ENCODE results near the gene RSPH10B. TPM values are rescaled to one million over a fixed set of nuclear protein-coding genes. Genes with fewer than 3 reads are reported as not detected.
"Not testable (repeated sequence)": the region's sequence is repeated elsewhere in the genome, so short reads cannot be mapped to it uniquely, and the experiment has no call there.

RSPH10B gene
- polyA plus RNA-seq, 1 experiment: not detected

DNA sequence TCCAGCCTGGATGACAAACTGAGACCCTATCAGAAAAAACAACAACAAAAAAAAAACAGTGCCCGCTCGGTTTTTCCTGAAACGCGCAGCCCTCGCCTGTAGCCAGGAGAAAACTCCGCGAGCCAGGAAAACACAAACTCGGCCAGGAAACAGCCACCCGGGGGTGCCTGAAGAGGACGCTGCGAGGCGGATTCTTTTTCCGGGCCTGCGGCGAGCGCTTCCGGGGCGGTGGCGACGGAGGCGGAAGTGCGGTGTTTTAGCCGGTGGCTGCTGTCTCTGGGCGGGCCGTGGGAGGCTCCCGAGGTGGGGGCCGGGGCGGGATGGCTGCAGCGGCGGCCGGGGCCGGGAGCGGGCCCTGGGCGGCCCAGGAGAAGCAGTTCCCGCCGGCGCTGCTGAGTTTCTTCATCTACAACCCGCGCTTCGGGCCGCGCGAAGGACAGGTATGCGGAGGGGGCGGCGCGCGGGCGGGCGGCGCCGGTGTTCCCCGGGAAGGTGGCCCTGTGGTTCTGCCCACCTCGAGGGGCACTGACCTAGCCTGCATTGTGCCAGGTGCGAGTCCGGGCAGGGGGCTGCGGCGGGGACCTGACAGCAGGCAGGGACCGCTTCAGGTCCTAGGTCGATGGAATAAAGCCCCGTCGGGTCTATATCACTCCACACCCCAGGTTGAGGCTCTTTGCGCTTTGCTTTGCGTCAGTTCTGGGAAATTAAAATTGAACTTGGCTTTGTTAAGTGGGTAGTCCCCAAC lies 71.8 kb downstream of the RSPH10B start, which contains the start of gene CCZ1:
Gene CCZ1 (plus strand): TSS at position 254 of the 745 bp plus-strand sequence. CDS start 67 bp downstream, at position 321.
- DNase-seq (ENCODE audit: low read depth); H3K36me3 ChIP-seq (ENCODE audit: control insufficient read depth, insufficient read depth, low read length); POLR2A ChIA-PET; CTCF ChIA-PET; H3K27me3 ChIP-seq (ENCODE audit: control insufficient read depth, insufficient read depth, low read length): not testable (repeated sequence)
- H3K4me3 ChIP-seq (ENCODE audit: low read depth, low read length): peak within 1 kb of the TSS; percentile 37
- TF ChIP-seq, protein P1, sequence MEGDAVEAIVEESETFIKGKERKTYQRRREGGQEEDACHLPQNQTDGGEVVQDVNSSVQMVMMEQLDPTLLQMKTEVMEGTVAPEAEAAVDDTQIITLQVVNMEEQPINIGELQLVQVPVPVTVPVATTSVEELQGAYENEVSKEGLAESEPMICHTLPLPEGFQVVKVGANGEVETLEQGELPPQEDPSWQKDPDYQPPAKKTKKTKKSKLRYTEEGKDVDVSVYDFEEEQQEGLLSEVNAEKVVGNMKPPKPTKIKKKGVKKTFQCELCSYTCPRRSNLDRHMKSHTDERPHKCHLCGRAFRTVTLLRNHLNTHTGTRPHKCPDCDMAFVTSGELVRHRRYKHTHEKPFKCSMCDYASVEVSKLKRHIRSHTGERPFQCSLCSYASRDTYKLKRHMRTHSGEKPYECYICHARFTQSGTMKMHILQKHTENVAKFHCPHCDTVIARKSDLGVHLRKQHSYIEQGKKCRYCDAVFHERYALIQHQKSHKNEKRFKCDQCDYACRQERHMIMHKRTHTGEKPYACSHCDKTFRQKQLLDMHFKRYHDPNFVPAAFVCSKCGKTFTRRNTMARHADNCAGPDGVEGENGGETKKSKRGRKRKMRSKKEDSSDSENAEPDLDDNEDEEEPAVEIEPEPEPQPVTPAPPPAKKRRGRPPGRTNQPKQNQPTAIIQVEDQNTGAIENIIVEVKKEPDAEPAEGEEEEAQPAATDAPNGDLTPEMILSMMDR (IDR thresholded peaks at IDR 0.05; ENCODE audit: insufficient read depth, low read depth, low read length): peak; percentile 16; the same call in 1 of the 2 replicates

DNA sequence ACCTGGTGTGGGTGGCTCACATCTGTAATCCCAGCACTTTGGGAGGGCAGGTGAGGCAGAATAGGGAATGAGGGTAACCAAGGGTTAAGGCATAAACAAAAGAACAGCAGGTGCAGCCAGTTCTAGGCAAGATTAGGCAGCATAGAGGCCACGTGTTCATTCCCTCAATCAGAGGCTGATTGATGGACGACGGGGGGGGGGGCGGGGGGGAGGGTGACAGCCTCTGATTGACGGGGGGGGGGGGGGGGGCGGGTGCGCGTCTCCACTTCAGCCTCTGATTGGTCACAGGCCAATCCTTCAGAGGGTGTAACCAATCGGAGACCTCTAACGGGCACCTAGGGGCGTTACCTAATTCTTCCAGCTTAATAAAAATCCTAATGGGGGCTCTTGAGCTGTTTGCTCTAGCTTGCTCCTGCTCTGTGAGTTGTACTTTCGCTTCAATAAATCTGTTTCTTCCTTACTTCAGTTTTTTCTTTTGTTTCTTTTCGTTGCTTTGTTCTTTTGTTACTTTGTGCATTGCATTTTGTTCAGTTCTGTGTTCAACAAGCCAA lies 73.0 kb downstream of the RSPH10B start:
- CTCF ChIA-PET; H3K36me3 ChIP-seq (ENCODE audit: control insufficient read depth, insufficient read depth, low read length); POLR2A ChIA-PET; DNase-seq (ENCODE audit: low read depth); H3K4me3 ChIP-seq (ENCODE audit: low read depth, low read length); H3K27me3 ChIP-seq (ENCODE audit: control insufficient read depth, insufficient read depth, low read length): not testable (repeated sequence)

DNA sequence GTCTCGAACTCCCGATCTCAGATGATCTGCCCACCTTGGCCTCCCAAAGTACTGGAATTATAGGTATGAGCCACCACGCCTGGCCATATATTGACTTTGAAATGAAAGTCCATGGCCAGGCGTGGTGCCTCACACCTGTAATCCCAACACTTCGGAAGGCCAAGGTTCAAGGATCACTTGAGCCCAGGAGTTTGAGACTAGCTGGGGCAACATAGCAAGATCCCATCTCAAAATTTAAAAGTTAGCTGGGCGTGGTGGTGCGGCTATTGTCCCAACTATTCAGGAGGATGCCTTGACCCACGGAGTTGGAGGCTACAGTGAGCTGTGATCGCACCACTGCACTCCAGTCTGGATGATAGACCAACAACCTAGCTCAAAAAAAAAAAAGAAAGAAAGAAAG lies 78.0 kb downstream of the RSPH10B start:
- Histone ChIP-seq H3K36me3 (ENCODE audit: control insufficient read depth, insufficient read depth, low read length) (no peaks in the 10 kb centered on the region), H3K4me3 (ENCODE audit: low read depth, low read length) (no peak overlapping the region), H3K27me3 (ENCODE audit: control insufficient read depth, insufficient read depth, low read length) (no peaks in the 10 kb centered on the region)
- TF ChIP-seq, protein P1 (IDR thresholded peaks at IDR 0.05; ENCODE audit: insufficient read depth, low read depth, low read length): no peak
- POLR2A ChIA-PET: no interaction called here
- CTCF ChIA-PET: no interaction called here
- no peak for DNase-seq (ENCODE audit: low read depth)

DNA sequence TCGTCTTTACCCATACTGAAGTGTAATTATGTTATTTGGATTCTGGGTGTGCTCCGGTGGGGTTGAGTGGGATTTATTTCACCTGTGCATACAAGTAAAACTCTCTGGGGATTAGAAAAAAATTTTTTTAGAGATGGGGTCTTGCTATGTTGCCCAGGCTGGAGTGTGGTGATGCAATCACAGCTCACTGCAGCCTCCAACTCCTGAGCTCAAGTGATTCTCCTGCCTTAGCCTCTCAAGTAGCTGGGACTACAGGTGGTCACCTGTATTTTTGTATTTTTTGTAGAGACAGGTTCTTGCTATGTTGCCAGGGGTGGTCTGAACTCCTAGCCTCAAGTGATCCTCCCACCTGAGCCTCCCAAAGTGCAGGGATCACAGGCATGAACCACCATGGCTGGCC lies 80.2 kb downstream of the RSPH10B start:
- H3K4me3 ChIP-seq (ENCODE audit: low read depth, low read length); DNase-seq (ENCODE audit: low read depth); POLR2A ChIA-PET; H3K36me3 ChIP-seq (ENCODE audit: control insufficient read depth, insufficient read depth, low read length); CTCF ChIA-PET; H3K27me3 ChIP-seq (ENCODE audit: control insufficient read depth, insufficient read depth, low read length): not testable (repeated sequence)

GRCh38 chr7:5888021-5888420 lies 82.5 kb downstream of the RSPH10B start:
- H3K36me3 ChIP-seq (ENCODE audit: control insufficient read depth, insufficient read depth, low read length); CTCF ChIA-PET; H3K4me3 ChIP-seq (ENCODE audit: low read depth, low read length); DNase-seq (ENCODE audit: low read depth); POLR2A ChIA-PET; H3K27me3 ChIP-seq (ENCODE audit: control insufficient read depth, insufficient read depth, low read length): not testable (repeated sequence)

DNA sequence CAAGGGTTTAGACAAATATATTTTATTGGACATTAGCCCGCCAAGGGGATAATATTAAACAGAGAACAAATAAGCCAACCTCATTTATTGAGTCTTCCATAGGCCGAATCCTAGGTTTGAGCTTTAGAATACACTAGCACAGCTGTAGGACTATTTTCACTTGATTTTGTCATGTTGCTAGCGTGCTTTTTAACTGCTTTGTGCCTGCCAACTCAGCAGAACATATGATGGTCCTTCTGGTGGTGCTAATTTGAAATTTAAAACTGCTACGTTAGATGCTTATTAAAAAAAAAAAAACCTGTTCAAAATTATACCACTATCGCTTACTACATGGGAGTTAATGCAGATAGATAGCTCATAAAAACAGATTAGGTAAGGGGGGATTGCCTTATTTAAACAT lies 86.1 kb downstream of the RSPH10B start:
- H3K4me3 ChIP-seq (ENCODE audit: low read depth, low read length); POLR2A ChIA-PET; H3K27me3 ChIP-seq (ENCODE audit: control insufficient read depth, insufficient read depth, low read length); DNase-seq (ENCODE audit: low read depth); H3K36me3 ChIP-seq (ENCODE audit: control insufficient read depth, insufficient read depth, low read length): not testable (repeated sequence)
- CTCF ChIA-PET: interaction anchor here (0.9 kb wide), 1 partner anchor 105 kb away, joined by 3 read pairs; no protein-coding TSS in a partner anchor

DNA sequence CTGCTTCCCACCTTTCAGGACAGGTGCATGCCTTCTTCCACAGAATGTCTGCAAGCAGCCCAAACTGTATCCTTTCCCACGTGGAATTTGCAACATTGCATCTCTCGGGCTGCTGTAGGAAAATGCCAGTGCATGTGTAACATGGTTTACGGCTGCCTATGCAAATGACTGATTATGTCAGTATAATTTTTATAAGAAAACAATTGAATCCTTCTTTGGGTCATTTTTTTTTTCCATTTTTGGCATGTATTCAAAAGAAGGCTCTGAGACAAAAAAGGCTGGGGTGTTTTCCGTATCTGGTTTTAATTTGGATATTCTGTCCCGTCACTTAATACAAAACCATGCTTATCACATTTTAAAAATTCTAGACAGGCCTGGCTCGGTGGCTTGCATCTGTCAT lies 90.4 kb downstream of the RSPH10B start:
- H3K36me3 ChIP-seq (ENCODE audit: control insufficient read depth, insufficient read depth, low read length); DNase-seq (ENCODE audit: low read depth); H3K4me3 ChIP-seq (ENCODE audit: low read depth, low read length); POLR2A ChIA-PET; CTCF ChIA-PET; H3K27me3 ChIP-seq (ENCODE audit: control insufficient read depth, insufficient read depth, low read length): not testable (repeated sequence)

DNA sequence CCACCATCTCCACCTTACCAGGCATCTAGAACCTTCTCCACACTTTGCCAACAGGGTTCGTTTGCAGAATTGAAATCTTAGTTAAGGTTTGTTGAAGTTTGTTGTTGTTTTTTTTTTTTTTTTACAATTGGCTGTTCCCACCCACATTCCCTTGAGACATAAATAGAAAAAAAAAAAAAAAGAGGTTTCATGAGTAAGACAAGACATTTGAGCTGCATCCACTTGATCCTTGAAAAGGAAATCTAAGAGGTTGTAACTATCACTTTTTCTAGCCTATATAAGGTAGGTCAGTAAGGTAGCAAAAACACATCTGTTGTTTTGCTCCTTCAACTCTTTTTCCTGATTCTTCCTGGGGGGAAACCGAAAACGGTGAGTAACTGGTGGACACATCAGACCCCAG lies 90.9 kb downstream of the RSPH10B start:
- CTCF ChIA-PET; POLR2A ChIA-PET; DNase-seq (ENCODE audit: low read depth): not testable (repeated sequence)

More for the DNA sequence above, 90.9 kb downstream of the RSPH10B start:
- not testable (repeated sequence) for H3K36me3 ChIP-seq (ENCODE audit: control insufficient read depth, insufficient read depth, low read length); H3K4me3 ChIP-seq (ENCODE audit: low read depth, low read length); H3K27me3 ChIP-seq (ENCODE audit: control insufficient read depth, insufficient read depth, low read length)

Small RNAs within 50 kb of the gene (small RNA-seq; reads per million reads assigned to genes)
- not detected for gene RF00019 (ENCODE audit: insufficient read length, low read depth, low replicate concordance)
- 1.1 reads per million for gene SNORA80D (ENCODE audit: insufficient read length, low read depth, low replicate concordance)

Other genes starting within 250 kb of the RSPH10B start
- gene RNF216, start 189.0 kb downstream of the RSPH10B start, polyA plus RNA-seq (2011; rRNA removed): 27.2 and 33.0 TPM in 2 replicates
- not detected in 2 replicates for gene OCM, start 89.9 kb downstream of the RSPH10B start, polyA plus RNA-seq (2011; rRNA removed)
- gene CCZ1, start 72.0 kb downstream of the RSPH10B start, polyA plus RNA-seq (2011; rRNA removed): 26.4 and 45.2 TPM in 2 replicates
- 6.4 and 9.7 TPM in 2 replicates for gene PMS2, start 38.4 kb upstream of the RSPH10B start, polyA plus RNA-seq (2011; rRNA removed)
- 74.9 and 75.0 TPM in 2 replicates for gene AIMP2, start 38.6 kb upstream of the RSPH10B start, polyA plus RNA-seq (2011; rRNA removed)
- 0.31 and 0.40 TPM in 2 replicates for gene ANKRD61, start 60.7 kb upstream of the RSPH10B start, polyA plus RNA-seq (2011; rRNA removed)
- gene EIF2AK1, start 88.5 kb upstream of the RSPH10B start, polyA plus RNA-seq (2011; rRNA removed): 66.5 and 71.6 TPM in 2 replicates
- 2.0 and 2.5 TPM in 2 replicates for gene USP42, start 134.3 kb upstream of the RSPH10B start, polyA plus RNA-seq (2011; rRNA removed)

Data from BJ (cell line).